HFFc6 (cell line): ENCODE measurements around the gene MEF2C. TPM values are rescaled to one million over a fixed set of nuclear protein-coding genes. Genes with fewer than 3 reads are reported as not detected.

Experiments
- DNase-seq: peaks from one replicate; pipeline ENCODE4 v3.0.0-alpha.2; 2018
- H3K27ac Mint-ChIP-seq: 2 replicates; pipeline ENCODE4 v1.8.0; 2020; ENCODE audit warnings: mild to moderate bottlenecking, mixed read lengths
- H3K27me3 Mint-ChIP-seq: 2 replicates; pipeline ENCODE4 v1.8.0; 2021; ENCODE audit warnings: mild to moderate bottlenecking, moderate library complexity, mixed read lengths; ENCODE audit not compliant: insufficient read depth
- H3K36me3 Mint-ChIP-seq: 2 replicates; pipeline ENCODE4 v1.8.0; 2021; ENCODE audit warnings: low read depth, mixed read lengths
- H3K4me1 Mint-ChIP-seq: 2 replicates; pipeline ENCODE4 v1.8.0; 2020; ENCODE audit warnings: low read depth, mixed read lengths
- H3K4me3 Mint-ChIP-seq: 2 replicates; pipeline ENCODE4 v1.8.0; 2020; ENCODE audit warnings: mild to moderate bottlenecking, moderate library complexity, mixed read lengths
- H3K9me3 Mint-ChIP-seq: 2 replicates; pipeline ENCODE4 v1.8.0; 2020; ENCODE audit warnings: mild to moderate bottlenecking, mixed read lengths
- total RNA-seq, 6 experiments: library from RNA; stranded (reverse); fragmentation: NEBNext Ultra II Directional; extraction: Animal tissue kit (Norgen Biotek cat#: 25700); gene quantifications; 2 replicates in 1 of 6; 3 replicates in 5 of 6; pipeline ENCODE4 v1.2.3, GENCODE V29; 2021
- TF ChIP-seq, protein P1 (sequence below): fragments of 200-600 bp; sonication (generic); IDR thresholded peaks from 2 replicates; pipeline ENCODE4 v1.5.0; 2021; ENCODE audit warnings: antibody characterized with exemption, mild to moderate bottlenecking

MEF2C gene
- total RNA-seq, 6 experiments from 2014 or later, result 3.6 to 12.6 (median 9.2) TPM

DNA sequence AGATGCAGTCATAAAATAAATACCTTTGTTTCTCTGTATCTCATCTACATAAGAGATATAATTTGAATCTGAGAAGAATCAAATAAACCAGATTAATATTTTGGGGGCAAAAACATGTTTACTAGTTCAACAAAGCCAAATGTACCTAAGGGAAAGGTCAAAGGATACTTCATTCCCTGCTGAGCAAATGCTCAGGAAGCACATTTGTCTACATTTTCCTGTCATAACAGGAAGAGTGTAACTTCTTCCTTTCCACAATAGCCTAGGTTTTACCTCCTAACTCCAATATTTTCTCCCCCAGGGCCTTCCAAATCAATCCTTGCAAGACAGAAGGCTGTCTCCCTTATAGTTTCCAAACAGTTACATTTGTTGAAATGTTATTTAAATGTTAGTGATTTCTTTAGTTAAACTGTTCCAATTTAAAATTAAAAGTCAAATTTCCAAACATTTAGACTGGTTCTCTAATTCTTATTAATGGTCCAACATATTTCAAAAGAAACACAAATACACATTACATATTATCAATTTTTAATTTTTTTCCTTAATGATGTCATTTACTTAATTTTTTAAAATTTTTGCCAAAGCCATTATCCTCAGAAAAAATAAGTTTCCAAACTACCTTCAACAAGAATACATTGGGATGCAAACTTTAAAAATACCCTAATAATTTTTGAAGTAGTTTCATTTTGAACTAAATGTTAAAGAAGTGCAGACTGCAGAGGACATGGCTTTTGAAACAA, 67.8 kb downstream of the MEF2C start:
- H3K27me3 Mint-ChIP-seq, result no peaks in the 10 kb centered on the region
- DNase-seq, result no peak
- H3K36me3 Mint-ChIP-seq, result no peaks in the 10 kb centered on the region
- H3K4me1 Mint-ChIP-seq, result peaks cover 7% of the 10 kb centered on the region
- no peak overlapping the region for H3K27ac Mint-ChIP-seq
- H3K4me3 Mint-ChIP-seq, result no peak overlapping the region
- TF ChIP-seq, protein P1, sequence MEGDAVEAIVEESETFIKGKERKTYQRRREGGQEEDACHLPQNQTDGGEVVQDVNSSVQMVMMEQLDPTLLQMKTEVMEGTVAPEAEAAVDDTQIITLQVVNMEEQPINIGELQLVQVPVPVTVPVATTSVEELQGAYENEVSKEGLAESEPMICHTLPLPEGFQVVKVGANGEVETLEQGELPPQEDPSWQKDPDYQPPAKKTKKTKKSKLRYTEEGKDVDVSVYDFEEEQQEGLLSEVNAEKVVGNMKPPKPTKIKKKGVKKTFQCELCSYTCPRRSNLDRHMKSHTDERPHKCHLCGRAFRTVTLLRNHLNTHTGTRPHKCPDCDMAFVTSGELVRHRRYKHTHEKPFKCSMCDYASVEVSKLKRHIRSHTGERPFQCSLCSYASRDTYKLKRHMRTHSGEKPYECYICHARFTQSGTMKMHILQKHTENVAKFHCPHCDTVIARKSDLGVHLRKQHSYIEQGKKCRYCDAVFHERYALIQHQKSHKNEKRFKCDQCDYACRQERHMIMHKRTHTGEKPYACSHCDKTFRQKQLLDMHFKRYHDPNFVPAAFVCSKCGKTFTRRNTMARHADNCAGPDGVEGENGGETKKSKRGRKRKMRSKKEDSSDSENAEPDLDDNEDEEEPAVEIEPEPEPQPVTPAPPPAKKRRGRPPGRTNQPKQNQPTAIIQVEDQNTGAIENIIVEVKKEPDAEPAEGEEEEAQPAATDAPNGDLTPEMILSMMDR, result no peak
- no peaks in the 10 kb centered on the region for H3K9me3 Mint-ChIP-seq

DNA sequence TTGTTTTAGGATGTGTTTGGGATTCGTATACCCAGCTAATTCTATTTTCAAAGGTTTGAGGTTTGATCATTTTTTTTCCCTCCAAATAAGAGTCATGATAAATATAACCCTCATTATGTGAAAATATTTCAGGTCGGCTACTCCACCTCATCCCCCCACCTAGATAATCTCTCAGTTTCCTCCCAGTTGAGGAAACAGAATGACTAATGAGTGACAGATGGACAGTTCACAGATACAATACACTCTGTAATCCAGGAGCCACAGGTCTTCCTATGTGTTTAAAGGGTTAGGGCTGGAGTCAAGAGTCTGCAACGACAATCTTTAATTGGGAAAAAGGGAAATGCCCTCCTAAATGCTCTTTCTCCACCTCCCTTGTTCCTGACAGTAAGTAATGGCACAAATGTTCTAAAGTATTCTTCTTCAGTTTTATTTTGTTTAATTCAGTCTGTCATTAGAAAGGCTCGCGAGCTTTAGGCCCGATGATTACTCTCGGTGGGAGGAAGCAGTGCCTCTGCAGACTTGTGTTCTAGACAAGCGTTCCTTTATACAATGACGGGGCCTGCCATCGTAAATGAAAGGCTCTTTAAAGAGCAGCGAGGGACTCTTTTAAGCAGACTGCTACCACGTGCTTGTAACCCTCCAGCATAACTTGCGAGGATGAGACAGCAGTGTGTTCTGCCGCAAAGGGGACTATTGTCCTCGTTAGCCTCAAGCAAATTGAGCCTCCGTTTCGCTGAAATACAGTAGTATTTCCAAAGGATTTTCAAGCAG, 69.0 kb downstream of the MEF2C start:
- no peak for DNase-seq
- Mint-ChIP-seq H3K27me3 (no peaks in the 10 kb centered on the region), H3K27ac (no peak overlapping the region), H3K9me3 (no peaks in the 10 kb centered on the region), H3K4me1 (peaks cover 7% of the 10 kb centered on the region), H3K36me3 (no peaks in the 10 kb centered on the region), H3K4me3 (no peak overlapping the region)
- TF ChIP-seq, protein P1, result no peak

DNA sequence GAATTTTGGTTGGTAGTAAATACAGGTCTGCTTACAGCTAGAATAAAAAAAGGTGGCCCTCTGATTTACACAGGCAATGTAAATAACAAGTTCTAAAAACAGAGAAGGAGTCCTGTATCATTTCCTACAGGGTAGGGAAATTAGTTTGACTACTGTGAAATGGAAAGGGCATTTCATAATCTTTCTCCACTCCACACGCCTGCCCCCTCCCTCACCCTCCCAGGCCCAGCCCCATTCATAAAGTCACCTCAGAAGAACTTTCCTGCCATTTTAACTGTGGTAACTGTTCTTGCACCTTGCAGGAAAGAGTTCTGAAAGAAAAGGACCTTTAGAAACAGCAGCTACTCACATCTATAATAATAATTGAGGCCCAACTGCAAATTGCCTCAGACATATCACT, 69.7 kb downstream of the MEF2C start:
- Mint-ChIP-seq H3K27me3 (no peaks in the 10 kb centered on the region), H3K27ac (no peak overlapping the region), H3K9me3 (no peaks in the 10 kb centered on the region), H3K36me3 (no peaks in the 10 kb centered on the region), H3K4me3 (no peak overlapping the region), H3K4me1 (peaks cover 7% of the 10 kb centered on the region)
- TF ChIP-seq, protein P1, result no peak
- no peak for DNase-seq

DNA sequence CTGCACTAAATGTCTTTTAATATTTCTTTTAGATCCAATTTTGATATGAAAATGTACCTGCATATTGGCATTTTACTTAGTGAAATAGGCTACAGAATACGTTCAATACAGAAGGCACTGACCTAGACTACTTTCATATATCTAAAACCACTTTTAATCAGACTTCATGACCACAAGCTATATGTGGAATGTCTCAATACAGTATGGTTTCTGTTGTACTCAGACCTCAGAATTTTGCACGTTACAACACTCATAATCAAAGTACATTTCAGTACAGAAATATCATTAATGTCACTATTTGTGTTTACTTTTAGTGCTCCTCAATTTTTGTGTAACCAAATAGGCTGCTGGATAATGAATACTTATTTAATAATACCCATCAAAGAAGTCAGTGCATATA, 74.8 kb downstream of the MEF2C start:
- Mint-ChIP-seq H3K27me3 (no peaks in the 10 kb centered on the region), H3K4me3 (no peak overlapping the region), H3K36me3 (no peaks in the 10 kb centered on the region; the same call in 1 of the 2 replicates), H3K4me1 (no peaks in the 10 kb centered on the region), H3K27ac (no peak overlapping the region), H3K9me3 (no peaks in the 10 kb centered on the region)
- no peak for DNase-seq
- TF ChIP-seq, protein P1, result no peak

DNA sequence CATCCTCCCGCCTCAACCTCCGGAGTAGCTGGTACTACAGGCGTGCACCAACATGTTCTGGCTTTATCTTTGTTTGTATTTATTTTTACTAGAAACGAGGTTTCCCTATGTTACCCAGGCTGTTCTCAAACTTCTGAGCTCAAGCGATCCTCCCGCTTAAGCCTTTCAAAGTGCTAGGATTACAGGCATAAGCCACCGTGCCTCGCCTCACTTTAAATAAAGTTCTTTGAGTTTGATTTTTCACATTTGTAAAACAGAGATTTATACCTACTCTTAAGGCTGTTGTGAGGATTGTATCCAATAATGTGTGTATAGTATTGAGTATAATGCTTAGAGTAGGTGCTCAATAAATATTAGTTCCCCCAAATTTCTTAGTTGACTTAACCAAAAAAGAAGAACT, 75.7 kb downstream of the MEF2C start:
- TF ChIP-seq, protein P1, result no peak
- Mint-ChIP-seq H3K36me3 (no peaks in the 10 kb centered on the region; the same call in 1 of the 2 replicates), H3K27me3 (no peaks in the 10 kb centered on the region), H3K27ac (no peak overlapping the region), H3K9me3 (no peaks in the 10 kb centered on the region), H3K4me1 (no peaks in the 10 kb centered on the region), H3K4me3 (no peak overlapping the region)
- DNase-seq, result no peak
